Measurements from ENCODE around the gene DPPA5.

- TF ChIP-seq CTCF (IDR thresholded peaks at IDR 0.05) (no peak), POLR2AphosphoS5 (IDR thresholded peaks at IDR 0.05; ENCODE audit: insufficient read depth in 1 of 2, low read depth in 1 of 2) (no peak), POLR2A (IDR thresholded peaks at IDR 0.05) (no peak)
These were observed 14.6 kb upstream of the DPPA5 start for GRCh38 chr6:73368675-73369074.
